Tongue (tissue), 2 donors: ENCODE results near the gene RBMS3. TPM values are rescaled to one million over a fixed set of nuclear protein-coding genes. Genes with fewer than 3 reads are reported as not detected.

Experiments used
- DNase-seq: peaks from one replicate; pipeline ENCODE4 v3.0.0-alpha.2; 2015
- total RNA-seq: library from RNA; depleted of rRNA; stranded (reverse); fragments of >200 nt; gene quantifications from one replicate; pipeline ENCODE4 v1.2.3, GENCODE V29; 2014

The RBMS3 gene
- total RNA-seq, 1 donor from 2014 or later, result 81.1 TPM

GRCh38 chr3:29277249-29277648 is 3.6 kb upstream of the RBMS3 start:
- no peak for DNase-seq

GRCh38 chr3:29279286-29279685 is 1.6 kb upstream of the RBMS3 start:
- peak; percentile 14 for DNase-seq

- DNase-seq, result peak; percentile 82
Observed at GRCh38 chr3:29279806-29280205, 1.1 kb upstream of the RBMS3 start.

GRCh38 chr3:29281094-29281343 is 148 bp downstream of the RBMS3 start:
- DNase-seq, result peak; percentile 81

GRCh38 chr3:29281344-29282241 is 722 bp downstream of the RBMS3 start:
- DNase-seq, result peak; percentile 62

- DNase-seq, result peak; percentile 79
Observed at GRCh38 chr3:29282427-29283230, 1.8 kb downstream of the RBMS3 start.

- peak; percentile 57 for DNase-seq
Observed at GRCh38 chr3:29283231-29284119, 2.6 kb downstream of the RBMS3 start.

- DNase-seq, result peak; percentile 33
Observed at GRCh38 chr3:29284497-29284896, 3.6 kb downstream of the RBMS3 start.

- DNase-seq, result peak; percentile 75
Observed at GRCh38 chr3:29285471-29286071, 4.7 kb downstream of the RBMS3 start.

- peak; percentile 81 for DNase-seq
Observed at GRCh38 chr3:29286478-29287240, 5.8 kb downstream of the RBMS3 start.

- DNase-seq, result no peak
Observed at GRCh38 chr3:29290596-29290995, 9.7 kb downstream of the RBMS3 start.

GRCh38 chr3:29291260-29291981 is 10.6 kb downstream of the RBMS3 start:
- no peak for DNase-seq

GRCh38 chr3:29291982-29292363 is 11.1 kb downstream of the RBMS3 start:
- DNase-seq, result no peak

- no peak for DNase-seq
Observed at GRCh38 chr3:29293421-29293820, 12.6 kb downstream of the RBMS3 start.

GRCh38 chr3:29297998-29298397 is 17.1 kb downstream of the RBMS3 start:
- DNase-seq, result no peak

GRCh38 chr3:29301332-29302019 is 20.6 kb downstream of the RBMS3 start:
- no peak for DNase-seq

GRCh38 chr3:29302619-29303018 is 21.7 kb downstream of the RBMS3 start:
- DNase-seq, result no peak

- DNase-seq, result no peak
Observed at GRCh38 chr3:29307295-29307694, 26.4 kb downstream of the RBMS3 start.

GRCh38 chr3:29310865-29311264 is 30.0 kb downstream of the RBMS3 start:
- no peak for DNase-seq

GRCh38 chr3:29311795-29312194 is 30.9 kb downstream of the RBMS3 start:
- no peak for DNase-seq
